Measurements from ENCODE around the gene WDFY3.

Gene WDFY3

GRCh38 chr4:84847978-84848377, 118.5 kb downstream of the WDFY3 start:
- Histone ChIP-seq H3K9me2 (replicated peaks; ENCODE audit: low read depth, low read length) (no peaks in the 10 kb centered on the region), H4K20me1 (ENCODE audit: insufficient read depth, low read length, poor library complexity, severe bottlenecking) (no peaks in the 10 kb centered on the region), H3K27me3 (ENCODE audit: insufficient read depth, low read length, poor library complexity, severe bottlenecking) (no peaks in the 10 kb centered on the region), H3K4me2 (ENCODE audit: low read depth, low read length, poor library complexity, severe bottlenecking) (no peak overlapping the region), H3F3A (ENCODE audit: low read depth) (no peaks in the 10 kb centered on the region), H3K9ac (ENCODE audit: low read depth, low read length, poor library complexity, severe bottlenecking) (no peak overlapping the region), H3K9me3 (ENCODE audit: insufficient read depth, low read depth, low read length) (no peaks in the 10 kb centered on the region), H3K79me2 (ENCODE audit: insufficient read depth, low read length) (no peaks in the 10 kb centered on the region), H3K36me3 (ENCODE audit: insufficient read depth, low read length) (peaks cover 13% of the 10 kb centered on the region; the same call in 1 of the 2 replicates), H3K4me3 (ENCODE audit: low read length, poor library complexity, severe bottlenecking) (no peak overlapping the region), H2AFZ (ENCODE audit: low read length) (no peak overlapping the region), H3K4me1 (ENCODE audit: insufficient read depth, low read length, poor library complexity, severe bottlenecking) (no peaks in the 10 kb centered on the region)
- no peak for TF ChIP-seq EZH2phosphoT487 (IDR thresholded peaks at IDR 0.05; ENCODE audit: borderline replicate concordance)
- no peak for TF ChIP-seq CTCF (conservative IDR thresholded peaks at IDR 0.05; ENCODE audit: low read length)

- Histone ChIP-seq H3F3A (ENCODE audit: low read depth) (no peaks in the 10 kb centered on the region), H4K20me1 (ENCODE audit: insufficient read depth, low read length, poor library complexity, severe bottlenecking) (no peaks in the 10 kb centered on the region), H3K9ac (ENCODE audit: low read depth, low read length, poor library complexity, severe bottlenecking) (no peak overlapping the region), H3K4me3 (ENCODE audit: low read length, poor library complexity, severe bottlenecking) (no peak overlapping the region), H3K79me2 (ENCODE audit: insufficient read depth, low read length) (no peaks in the 10 kb centered on the region), H3K4me2 (ENCODE audit: low read depth, low read length, poor library complexity, severe bottlenecking) (no peak overlapping the region), H3K9me2 (replicated peaks; ENCODE audit: low read depth, low read length) (no peaks in the 10 kb centered on the region), H3K27me3 (ENCODE audit: insufficient read depth, low read length, poor library complexity, severe bottlenecking) (no peaks in the 10 kb centered on the region), H3K4me1 (ENCODE audit: insufficient read depth, low read length, poor library complexity, severe bottlenecking) (no peaks in the 10 kb centered on the region), H3K36me3 (ENCODE audit: insufficient read depth, low read length) (peaks cover 13% of the 10 kb centered on the region; the same call in 1 of the 2 replicates), H3K9me3 (ENCODE audit: insufficient read depth, low read depth, low read length) (no peaks in the 10 kb centered on the region), H2AFZ (ENCODE audit: low read length) (no peak overlapping the region)
- TF ChIP-seq CTCF (conservative IDR thresholded peaks at IDR 0.05; ENCODE audit: low read length), result no peak
- no peak for TF ChIP-seq EZH2phosphoT487 (IDR thresholded peaks at IDR 0.05; ENCODE audit: borderline replicate concordance)
Measured at GRCh38 chr4:84846985-84847384, 119.5 kb downstream of the WDFY3 start.

GRCh38 chr4:84841435-84841834, 125.1 kb downstream of the WDFY3 start:
- no peak overlapping the region for H2AFZ ChIP-seq (ENCODE audit: low read length)
- no peaks in the 10 kb centered on the region for H3F3A ChIP-seq (ENCODE audit: low read depth)
- H3K4me2 ChIP-seq (ENCODE audit: low read depth, low read length, poor library complexity, severe bottlenecking), result no peak overlapping the region
- H3K27me3 ChIP-seq (ENCODE audit: insufficient read depth, low read length, poor library complexity, severe bottlenecking), result no peaks in the 10 kb centered on the region
- no peak overlapping the region for H3K9ac ChIP-seq (ENCODE audit: low read depth, low read length, poor library complexity, severe bottlenecking)
- peaks cover 4% of the 10 kb centered on the region; the same call in 1 of the 2 replicates for H3K36me3 ChIP-seq (ENCODE audit: insufficient read depth, low read length)
- no peaks in the 10 kb centered on the region for H4K20me1 ChIP-seq (ENCODE audit: insufficient read depth, low read length, poor library complexity, severe bottlenecking)
- no peaks in the 10 kb centered on the region for H3K4me1 ChIP-seq (ENCODE audit: insufficient read depth, low read length, poor library complexity, severe bottlenecking)
- TF ChIP-seq EZH2phosphoT487 (IDR thresholded peaks at IDR 0.05; ENCODE audit: borderline replicate concordance), result no peak
- no peak for TF ChIP-seq CTCF (conservative IDR thresholded peaks at IDR 0.05; ENCODE audit: low read length)
- no peaks in the 10 kb centered on the region for H3K9me2 ChIP-seq (replicated peaks; ENCODE audit: low read depth, low read length)
- no peaks in the 10 kb centered on the region for H3K9me3 ChIP-seq (ENCODE audit: insufficient read depth, low read depth, low read length)
- H3K79me2 ChIP-seq (ENCODE audit: insufficient read depth, low read length), result no peaks in the 10 kb centered on the region
- no peak overlapping the region for H3K4me3 ChIP-seq (ENCODE audit: low read length, poor library complexity, severe bottlenecking)
